Measurements from ENCODE around the gene CNPY3.

GRCh38 chr6:42889815-42890214 lies 39.5 kb upstream of the CNPY3 start:
- TF ChIP-seq CTCF (IDR thresholded peaks at IDR 0.05) (no peak), POLR2A (IDR thresholded peaks at IDR 0.05) (no peak)

Data from stomach (tissue), 4 donors.